Glomerular endothelial cell (primary cell): ENCODE results near the gene AAGAB. TPM values are rescaled to one million over a fixed set of nuclear protein-coding genes. Genes with fewer than 3 reads are reported as not detected.
"Not testable (repeated sequence)": the region's sequence is repeated elsewhere in the genome, so short reads cannot be mapped to it uniquely, and the experiment has no call there.

Experiments used
- DNase-seq: peaks from one replicate; pipeline ENCODE4 v3.0.0-alpha.2; 2011; ENCODE audit warnings: low read depth, low spot score; ENCODE audit errors: extremely low read depth
- total RNA-seq: library from RNA; depleted of rRNA; stranded (reverse); fragments of >200 nt; gene quantifications from 2 replicates; pipeline ENCODE4 v1.2.3, GENCODE V29; 2015

AAGAB gene
- total RNA-seq, result 31.1 and 41.9 TPM in 2 replicates

GRCh38 chr15:67254238-67255175 lies at the start of gene AAGAB, which contains the start of gene IQCH:
TSS of gene AAGAB (minus strand) at chr15:67254661. CDS start at chr15:67254631, 30 bp downstream.
TSS of gene IQCH (plus strand) at chr15:67254786. CDS start at chr15:67254897, 111 bp downstream.
- peak; percentile 60 for DNase-seq

- DNase-seq, result peak; percentile 12
Observed at GRCh38 chr15:67303490-67304363, 49.3 kb upstream of the AAGAB start.

- DNase-seq, result no peak
Observed at GRCh38 chr15:67300266-67301025, 46.0 kb upstream of the AAGAB start.

GRCh38 chr15:67296684-67297083 lies 42.2 kb upstream of the AAGAB start:
- DNase-seq, result no peak

- DNase-seq, result no peak
Observed at GRCh38 chr15:67296188-67296587, 41.7 kb upstream of the AAGAB start.

- DNase-seq, result no peak
Observed at GRCh38 chr15:67290319-67290718, 35.9 kb upstream of the AAGAB start.

- DNase-seq, result not testable (repeated sequence)
Observed at GRCh38 chr15:67286400-67286799, 31.9 kb upstream of the AAGAB start.

- DNase-seq, result not testable (repeated sequence)
Observed at GRCh38 chr15:67285625-67286024, 31.2 kb upstream of the AAGAB start.

- no peak for DNase-seq
Observed at GRCh38 chr15:67281714-67282113, 27.3 kb upstream of the AAGAB start.

- no peak for DNase-seq
Observed at GRCh38 chr15:67280217-67280616, 25.8 kb upstream of the AAGAB start.

GRCh38 chr15:67276666-67277065 lies 22.2 kb upstream of the AAGAB start:
- DNase-seq, result no peak

GRCh38 chr15:67274236-67274635 lies 19.8 kb upstream of the AAGAB start:
- no peak for DNase-seq

- DNase-seq, result no peak
Observed at GRCh38 chr15:67267951-67268941, 13.8 kb upstream of the AAGAB start.

- DNase-seq, result no peak
Observed at GRCh38 chr15:67267440-67267839, 13.0 kb upstream of the AAGAB start.

GRCh38 chr15:67266870-67267269 lies 12.4 kb upstream of the AAGAB start:
- no peak for DNase-seq

GRCh38 chr15:67259806-67260205 lies 5.3 kb upstream of the AAGAB start:
- DNase-seq, result no peak

- no peak for DNase-seq
Observed at GRCh38 chr15:67259379-67259778, 4.9 kb upstream of the AAGAB start.

GRCh38 chr15:67258412-67258811 lies 4.0 kb upstream of the AAGAB start:
- DNase-seq, result not testable (repeated sequence)

GRCh38 chr15:67256051-67256450 lies 1.6 kb upstream of the AAGAB start:
- DNase-seq, result no peak
